ENCODE results near the gene BBIP1.

The BBIP1 gene

DNA sequence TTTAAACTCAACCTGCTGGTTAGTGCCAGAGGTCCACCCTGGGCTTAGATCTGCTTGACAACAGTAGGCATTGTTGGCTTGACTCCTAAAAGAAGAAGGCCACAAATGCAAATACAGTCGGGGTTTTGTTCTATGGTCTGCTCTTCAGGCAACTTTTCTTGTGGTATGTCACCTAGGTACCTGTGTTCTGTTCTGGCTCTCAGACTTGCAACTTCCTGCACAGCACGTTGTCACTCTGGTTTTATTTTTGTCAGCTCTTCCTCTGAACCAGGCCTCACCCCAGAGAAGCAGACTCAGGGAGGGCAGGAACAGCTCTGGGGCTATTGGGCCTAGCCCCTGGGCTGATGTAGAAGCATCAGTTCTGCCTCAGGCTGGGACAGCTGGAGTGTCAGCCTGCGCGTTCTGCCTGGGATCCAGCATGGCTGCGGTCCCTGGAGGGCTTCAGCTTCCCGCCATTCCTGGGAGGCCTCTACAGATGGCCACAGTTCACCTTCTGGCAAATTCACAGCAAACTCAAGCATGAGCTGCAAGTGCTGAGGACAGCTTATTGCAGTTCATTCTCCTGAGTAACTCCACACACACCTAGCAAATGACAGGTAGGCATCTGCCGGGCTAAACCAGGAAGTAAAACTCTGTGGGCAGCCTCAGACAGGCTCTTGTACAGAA, 58.3 kb downstream of the BBIP1 start:
- peak overlapping the region; percentile 58 to 66 for H3K4me3 Mint-ChIP-seq

DNA sequence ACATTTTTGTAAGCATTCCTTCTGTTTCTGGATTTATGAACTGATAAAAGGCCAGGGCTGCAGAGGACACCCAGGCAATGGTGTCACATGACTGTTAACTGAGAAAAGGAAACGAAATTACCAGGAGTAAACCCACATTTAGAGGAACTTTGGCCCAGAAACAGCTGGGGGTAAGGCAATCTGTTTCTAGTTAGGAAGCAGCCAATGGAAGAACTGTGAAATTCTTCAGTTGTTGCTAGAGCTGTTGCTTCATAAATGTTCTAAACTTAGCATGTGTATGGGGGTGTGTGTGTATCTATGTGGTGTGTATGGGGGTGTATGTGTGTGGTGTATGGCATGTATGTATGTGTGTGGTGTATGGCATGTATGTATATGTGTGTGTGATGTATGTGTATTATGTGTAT, 59.0 kb downstream of the BBIP1 start:
- no peak for DNase-seq

More for the DNA sequence above, 58.3 kb downstream of the BBIP1 start:
- Mint-ChIP-seq H3K9me3 (no peaks in the 10 kb centered on the region), H3K4me1 (ENCODE audit: low read depth in 2 of 2) (peaks cover 74 to 77% of the 10 kb centered on the region in 2 donors), H3K27me3 (no peaks in the 10 kb centered on the region), H3K27ac (peak overlapping the region; percentile 95 to 99), H3K36me3 (ENCODE audit: insufficient read depth) (peaks cover 15% of the 10 kb centered on the region)
- DNase-seq: peak; percentile 58 to 65 (median 58)
- peak; percentile 77 for ATAC-seq (replicated peaks)

DNA sequence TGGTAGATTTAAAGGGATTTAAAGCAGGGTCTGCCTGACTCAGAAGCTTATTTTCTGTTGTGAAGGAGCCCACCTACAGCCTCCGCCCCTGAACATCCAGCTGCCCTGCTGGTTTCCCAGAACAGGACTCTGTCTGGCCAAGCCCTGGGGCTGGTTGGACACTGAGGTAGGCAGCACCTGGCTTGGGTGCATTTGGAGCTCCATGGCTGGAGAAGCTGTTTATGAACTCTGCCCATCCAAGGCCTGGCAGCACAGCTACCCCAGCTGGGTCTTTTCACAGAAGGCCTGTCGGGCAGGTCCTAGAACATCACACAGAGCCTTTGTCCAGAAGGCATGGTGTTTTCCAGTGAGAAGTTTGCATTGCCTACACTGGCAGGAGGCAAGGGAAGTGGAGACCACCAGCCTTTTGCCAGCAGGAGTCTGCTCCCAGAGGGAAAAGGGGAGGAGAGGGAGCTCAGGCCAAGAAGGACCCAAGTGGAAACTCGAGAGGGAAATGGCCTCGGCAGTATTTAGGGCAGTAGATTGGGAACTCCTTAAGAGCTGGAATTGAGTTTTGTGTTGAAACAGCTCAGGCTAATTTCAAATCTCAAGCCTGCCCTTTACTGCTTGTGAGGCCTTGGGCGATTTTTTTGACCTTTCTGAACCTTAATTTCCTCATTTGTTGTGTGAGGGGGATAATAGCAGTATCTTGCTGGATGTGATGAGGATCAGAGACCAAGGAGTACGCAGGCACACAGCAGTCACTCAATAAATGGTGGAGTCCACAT, 59.6 kb downstream of the BBIP1 start:
- no peak for ATAC-seq (replicated peaks)
- H3K4me1 Mint-ChIP-seq (ENCODE audit: low read depth in 2 of 2): peaks cover 67 to 74% of the 10 kb centered on the region in 2 donors

More for the DNA sequence above, 59.0 kb downstream of the BBIP1 start:
- peaks cover 72 to 77% of the 10 kb centered on the region in 2 donors for H3K4me1 Mint-ChIP-seq (ENCODE audit: low read depth in 2 of 2)
- H3K4me3 Mint-ChIP-seq: peak overlapping the region; percentile 58 to 66
- H3K36me3 Mint-ChIP-seq (ENCODE audit: insufficient read depth): peaks cover 15% of the 10 kb centered on the region
- H3K27ac Mint-ChIP-seq: peak overlapping the region; percentile 95 to 99
- no peak for ATAC-seq (replicated peaks)
- H3K9me3 Mint-ChIP-seq: no peaks in the 10 kb centered on the region
- H3K27me3 Mint-ChIP-seq: no peaks in the 10 kb centered on the region

DNA sequence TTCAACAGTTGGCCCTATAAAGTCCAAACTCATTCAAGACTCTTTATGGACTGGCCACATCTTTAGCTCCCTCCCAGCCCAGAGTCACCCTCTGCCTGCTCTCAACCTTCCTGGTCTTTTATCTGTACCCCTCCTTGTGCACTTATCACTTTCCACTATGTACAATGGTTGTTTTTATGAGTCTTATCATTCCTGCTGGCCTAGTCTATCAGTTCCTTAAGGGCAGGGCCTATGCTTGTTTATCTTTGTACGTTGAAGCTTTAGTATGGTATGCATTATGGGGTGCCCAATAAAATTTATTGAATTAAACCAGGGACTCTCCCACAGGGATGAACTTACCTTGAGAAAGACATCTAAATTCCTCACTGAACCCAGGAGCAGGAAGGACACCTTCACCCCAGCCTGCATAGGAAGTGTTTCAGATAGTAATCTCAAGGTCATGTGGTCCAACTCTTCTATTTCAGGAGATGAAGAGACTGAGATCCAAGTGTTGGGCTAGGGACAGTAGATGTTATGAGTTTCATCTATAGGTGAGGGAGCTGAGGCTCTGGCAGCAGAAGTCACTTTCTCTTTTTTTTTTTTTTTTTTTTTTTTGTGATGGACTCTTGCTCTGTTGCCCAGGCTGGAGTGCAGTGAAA, 60.6 kb downstream of the BBIP1 start:
- DNase-seq: no peak
- Mint-ChIP-seq H3K36me3 (ENCODE audit: insufficient read depth) (peaks cover 15% of the 10 kb centered on the region), H3K4me1 (ENCODE audit: low read depth in 2 of 2) (peaks cover 66 to 74% of the 10 kb centered on the region in 2 donors), H3K9me3 (no peaks in the 10 kb centered on the region), H3K27ac (peak overlapping the region; percentile 80 to 99), H3K27me3 (no peaks in the 10 kb centered on the region), H3K4me3 (peak overlapping the region; percentile 58 to 61)
- no peak for ATAC-seq (replicated peaks)

More for the DNA sequence above, 59.6 kb downstream of the BBIP1 start:
- Mint-ChIP-seq H3K27ac (peak overlapping the region; percentile 95 to 99), H3K27me3 (no peaks in the 10 kb centered on the region), H3K4me3 (peak overlapping the region; percentile 58 to 66), H3K36me3 (ENCODE audit: insufficient read depth) (peaks cover 15% of the 10 kb centered on the region), H3K9me3 (no peaks in the 10 kb centered on the region)
- DNase-seq: no peak

DNA sequence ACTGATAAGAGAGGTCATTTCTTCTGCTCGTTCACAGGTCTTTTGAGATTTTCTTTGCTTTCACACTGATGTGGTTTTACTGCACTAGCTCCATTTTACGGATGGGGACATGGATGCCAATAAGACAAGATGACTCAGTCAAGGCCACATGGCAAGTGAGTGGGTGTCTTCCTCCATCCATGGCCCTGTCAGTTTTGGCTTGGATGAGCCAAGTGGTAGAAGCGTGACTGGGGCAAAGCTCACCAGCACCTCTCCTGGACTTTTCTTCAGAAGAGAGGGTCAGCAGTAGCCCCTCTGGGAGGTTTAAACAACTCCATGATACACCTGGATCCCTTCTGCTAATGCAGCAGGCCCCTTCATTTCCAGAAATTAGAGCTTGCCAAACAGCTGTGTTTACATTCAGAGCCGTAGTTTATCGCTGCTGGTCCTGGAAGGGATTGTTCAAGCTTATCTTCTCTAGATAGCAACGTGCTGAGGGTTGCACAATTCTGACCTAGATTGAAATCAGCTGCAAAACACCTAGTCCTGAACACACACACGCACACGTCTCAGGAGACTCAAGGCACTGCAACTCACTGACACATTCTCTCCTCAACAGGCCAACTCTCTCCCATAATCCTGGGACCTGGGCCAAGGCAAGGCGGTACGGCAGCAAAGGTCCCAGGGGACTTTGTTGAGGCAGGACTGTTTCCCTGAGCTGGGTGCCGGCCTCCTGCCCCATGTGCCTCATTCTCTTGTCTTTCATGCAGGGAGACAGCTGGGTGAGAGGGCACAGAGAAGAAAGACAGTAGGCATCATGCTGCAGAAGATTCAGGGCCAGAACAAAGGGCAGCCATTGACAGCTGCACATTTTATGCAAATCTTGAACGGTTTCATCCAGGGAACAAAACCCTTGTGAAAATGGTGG, 61.5 kb downstream of the BBIP1 start:
- Mint-ChIP-seq H3K9me3 (no peaks in the 10 kb centered on the region), H3K27me3 (no peaks in the 10 kb centered on the region), H3K27ac (peak overlapping the region in 1 of 2 donors; percentile 80), H3K4me1 (ENCODE audit: low read depth in 2 of 2) (peaks cover 69 to 76% of the 10 kb centered on the region in 2 donors), H3K4me3 (peak overlapping the region; percentile 58 to 61), H3K36me3 (ENCODE audit: insufficient read depth) (peaks cover 17% of the 10 kb centered on the region)
- peak; percentile 50 for ATAC-seq (replicated peaks)
- peak in 1 of 3 experiments; percentile 17 for DNase-seq

DNA sequence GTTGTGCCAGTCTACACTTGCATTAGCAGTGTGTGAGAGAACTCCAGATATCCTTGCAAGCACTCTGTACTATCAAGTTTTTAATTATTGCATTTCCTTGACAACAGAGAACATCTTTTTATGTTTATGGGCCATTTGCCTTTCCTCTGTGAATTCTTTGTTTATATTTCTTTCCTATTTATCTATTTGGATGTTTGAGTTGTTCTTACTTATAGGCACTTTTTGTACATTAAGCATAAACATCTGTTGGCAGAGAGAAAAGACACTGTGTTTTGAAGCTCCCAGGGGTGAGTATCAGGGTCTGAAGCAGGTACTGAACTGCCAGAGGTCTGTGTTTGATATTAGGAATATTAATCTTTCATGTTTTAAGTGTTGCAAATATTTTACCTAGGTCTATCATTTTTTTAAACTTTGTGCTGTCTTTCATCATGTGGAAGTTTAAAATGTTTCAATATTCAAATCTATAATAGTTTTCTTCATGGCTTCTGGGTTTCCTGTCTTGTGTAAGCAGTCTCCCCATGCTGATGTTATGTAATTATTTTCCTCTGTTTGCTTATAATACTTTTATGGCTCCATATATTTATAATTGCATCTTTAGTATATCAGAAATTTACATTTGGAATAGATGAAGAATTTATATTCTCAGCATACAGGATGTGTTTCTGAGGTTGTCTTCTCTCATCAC, 64.9 kb downstream of the BBIP1 start:
- H3K9me3 Mint-ChIP-seq: peaks cover 3 to 5% of the 10 kb centered on the region in 2 donors
- peaks cover 9% of the 10 kb centered on the region for H3K36me3 Mint-ChIP-seq (ENCODE audit: insufficient read depth)
- H3K27me3 Mint-ChIP-seq: no peaks in the 10 kb centered on the region
- H3K27ac Mint-ChIP-seq: peak overlapping the region; percentile 32 to 62
- peaks cover 70 to 80% of the 10 kb centered on the region in 2 donors for H3K4me1 Mint-ChIP-seq (ENCODE audit: low read depth in 2 of 2)
- DNase-seq (no peak), ATAC-seq (replicated peaks) (no peak)
- H3K4me3 Mint-ChIP-seq: peak overlapping the region; percentile 33 to 59

DNA sequence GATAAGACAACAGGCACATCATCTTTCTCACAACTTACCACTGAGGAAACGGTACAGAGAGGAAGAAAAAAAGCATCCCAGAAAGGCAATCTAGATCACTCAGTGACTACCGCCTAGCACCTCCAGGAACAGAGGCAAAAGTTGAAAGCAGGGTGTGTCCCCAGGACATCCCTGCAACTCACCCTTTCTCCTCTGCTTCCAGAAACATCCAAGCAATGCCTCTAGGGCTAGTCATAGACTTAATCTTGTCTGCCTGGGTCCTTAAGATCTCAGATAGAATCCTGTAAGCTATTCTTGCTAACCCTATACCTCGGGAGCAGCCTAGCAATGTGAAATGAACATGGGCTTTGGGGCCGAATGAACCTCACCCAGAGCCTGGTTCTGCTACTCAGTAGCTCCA, 66.0 kb downstream of the BBIP1 start:
- Mint-ChIP-seq H3K27me3 (no peaks in the 10 kb centered on the region), H3K4me1 (ENCODE audit: low read depth in 2 of 2) (peaks cover 66 to 78% of the 10 kb centered on the region in 2 donors), H3K27ac (peak overlapping the region in 1 of 2 donors; percentile 5), H3K36me3 (ENCODE audit: insufficient read depth) (peaks cover 5% of the 10 kb centered on the region), H3K4me3 (peak overlapping the region; percentile 59 to 63), H3K9me3 (peaks cover 3 to 5% of the 10 kb centered on the region in 2 donors)
- ATAC-seq (replicated peaks): no peak
- DNase-seq: no peak

DNA sequence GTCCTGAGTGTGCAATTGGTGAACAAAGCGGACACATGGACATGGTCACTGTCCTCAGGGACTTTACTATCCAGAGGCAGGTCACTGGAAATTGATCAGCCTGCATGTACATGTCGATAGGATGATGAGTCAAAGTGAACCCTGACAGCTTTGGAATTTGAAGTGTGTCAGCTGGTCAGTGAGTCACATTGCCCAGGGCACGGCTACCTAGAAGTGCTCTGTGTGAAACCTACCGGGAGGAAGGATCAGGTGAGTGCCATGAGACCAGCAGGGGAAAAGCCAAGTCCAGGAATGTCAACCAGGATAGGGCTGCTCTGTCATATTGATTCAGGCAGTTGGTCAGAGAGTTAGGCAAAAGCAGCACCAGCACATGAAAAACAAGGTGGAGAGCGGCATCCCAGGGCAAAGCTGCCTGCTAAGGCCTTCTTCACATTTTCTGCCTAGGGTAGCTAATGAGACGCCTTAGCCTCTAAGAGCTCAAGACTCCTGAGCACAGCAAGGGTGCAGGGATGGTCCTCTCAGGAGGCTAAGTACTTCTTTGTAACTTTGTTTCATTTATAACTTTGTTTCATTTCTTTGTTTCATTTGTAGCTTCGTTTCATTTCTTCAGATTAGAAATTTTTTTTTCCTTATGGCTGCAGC, 66.6 kb downstream of the BBIP1 start:
- H3K9me3 Mint-ChIP-seq: peaks cover 3 to 5% of the 10 kb centered on the region in 2 donors
- H3K27ac Mint-ChIP-seq: peak overlapping the region; percentile 5 to 66
- H3K36me3 Mint-ChIP-seq (ENCODE audit: insufficient read depth): peaks cover 5% of the 10 kb centered on the region
- no peaks in the 10 kb centered on the region for H3K27me3 Mint-ChIP-seq
- H3K4me3 Mint-ChIP-seq: peak overlapping the region; percentile 59 to 63
- H3K4me1 Mint-ChIP-seq (ENCODE audit: low read depth in 2 of 2): peaks cover 62 to 76% of the 10 kb centered on the region in 2 donors
- ATAC-seq (replicated peaks) (no peak), DNase-seq (no peak)

DNA sequence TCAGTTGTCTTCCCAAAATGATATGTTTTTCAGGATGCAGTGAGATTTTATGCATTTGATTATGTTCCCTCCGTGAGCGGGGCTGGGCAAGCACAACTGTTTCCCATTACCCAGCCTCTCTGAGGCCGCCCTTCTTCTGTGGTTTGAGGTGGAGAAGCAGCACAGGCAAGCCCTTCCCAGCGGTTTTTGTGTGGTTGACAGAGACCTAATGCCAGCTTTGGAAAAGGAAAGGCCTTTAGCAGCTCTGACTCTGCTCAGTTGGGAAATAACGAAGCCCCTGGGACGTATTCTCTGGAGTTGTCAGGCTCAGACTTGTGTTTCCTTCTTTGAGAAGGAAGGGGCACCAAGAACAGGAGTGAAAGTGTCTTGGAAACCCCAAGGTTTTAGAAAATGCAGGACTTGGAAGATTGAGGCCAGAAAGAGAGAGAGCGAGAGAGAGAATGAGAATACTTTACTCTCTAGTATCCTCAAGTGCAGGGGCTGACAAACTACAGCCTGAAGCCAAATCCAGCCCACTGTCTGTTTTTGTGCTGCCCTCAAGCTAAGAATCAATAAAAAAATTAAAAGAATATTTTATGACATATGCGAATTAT, 67.9 kb downstream of the BBIP1 start:
- DNase-seq (no peak), ATAC-seq (replicated peaks) (peak; percentile 28)
- H3K36me3 Mint-ChIP-seq (ENCODE audit: insufficient read depth): peaks cover 5% of the 10 kb centered on the region
- H3K4me1 Mint-ChIP-seq (ENCODE audit: low read depth in 2 of 2): peaks cover 70 to 80% of the 10 kb centered on the region in 2 donors
- H3K4me3 Mint-ChIP-seq: peak overlapping the region; percentile 75 to 82
- H3K27me3 Mint-ChIP-seq: no peaks in the 10 kb centered on the region
- peaks cover 3 to 5% of the 10 kb centered on the region in 2 donors for H3K9me3 Mint-ChIP-seq
- H3K27ac Mint-ChIP-seq: peak overlapping the region; percentile 26 to 89

DNA sequence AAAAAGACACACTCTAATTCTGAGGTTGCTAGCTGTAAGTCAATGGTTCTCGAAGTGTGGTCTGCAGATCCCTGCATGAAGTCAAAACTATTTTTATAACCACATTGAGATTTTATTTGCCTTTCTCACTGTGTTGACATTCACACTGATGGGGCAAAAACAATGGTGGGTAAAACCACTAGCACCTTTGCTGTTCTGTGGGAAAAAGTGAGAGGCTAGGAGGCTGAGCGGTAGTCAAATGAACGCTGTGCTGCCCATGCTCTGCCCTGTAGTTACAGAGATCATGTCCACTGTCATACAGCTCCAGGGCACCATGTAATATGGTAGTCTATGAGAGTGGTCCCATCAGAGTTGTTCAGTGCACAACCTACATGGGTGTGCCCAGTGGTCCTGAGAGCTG, 68.9 kb downstream of the BBIP1 start:
- ATAC-seq (replicated peaks): peak; percentile 90
- Mint-ChIP-seq H3K27me3 (no peaks in the 10 kb centered on the region), H3K4me1 (ENCODE audit: low read depth in 2 of 2) (peaks cover 75% of the 10 kb centered on the region in 2 donors), H3K9me3 (peaks cover 3 to 5% of the 10 kb centered on the region in 2 donors), H3K4me3 (peak overlapping the region; percentile 75 to 82), H3K27ac (peak overlapping the region; percentile 89 to 91), H3K36me3 (ENCODE audit: insufficient read depth) (peaks cover 5% of the 10 kb centered on the region)
- peak; percentile 40 to 49 (median 44) for DNase-seq
